Heart left ventricle (tissue), 16 donors: ENCODE results near the gene XIRP2. TPM values are rescaled to one million over a fixed set of nuclear protein-coding genes. Genes with fewer than 3 reads are reported as not detected.
"Not testable (repeated sequence)": the region's sequence is repeated elsewhere in the genome, so short reads cannot be mapped to it uniquely, and the experiment has no call there.

Experiments
- ATAC-seq, 4 donors: fragments of 200-7000 bp; cut with Tn5 transposase; one replicate each; pipeline ENCODE4 v1.9.1; 2020 to 2022; ENCODE audit warnings: moderate library complexity in 4 of 4, mild to moderate bottlenecking in 3 of 4, moderate number of reproducible peaks in 1 of 4
- DNase-seq, 5 donors: peaks; one replicate each; pipeline ENCODE4 v3.0.0-alpha.2; 2020
- H3K27ac ChIP-seq, 12 donors: fragments of 200-600 bp; sonication (generic) in 4 of 12; one replicate each; pipeline versions ENCODE4 v1.5.0 to v1.8.0; 2016 to 2022; ENCODE audit warnings: mild to moderate bottlenecking in 2 of 12
- H3K27me3 ChIP-seq, 9 donors: fragments of 200-600 bp; sonication (generic) in 2 of 9; one replicate each; pipeline versions ENCODE4 v1.5.1 to v1.8.0; 2016 to 2022; ENCODE audit warnings: mild to moderate bottlenecking in 3 of 9
- H3K36me3 ChIP-seq, 9 donors: fragments of 200-600 bp; sonication (generic) in 2 of 9; one replicate each; pipeline versions ENCODE4 v1.5.0 to v1.8.0; 2018 to 2022; ENCODE audit warnings: mild to moderate bottlenecking in 2 of 9
- H3K4me1 ChIP-seq, 12 donors: fragments of 200-600 bp; sonication (generic) in 4 of 12; one replicate each; pipeline versions ENCODE4 v1.5.0 to v1.8.0; 2016 to 2022; ENCODE audit warnings: mild to moderate bottlenecking in 3 of 12
- H3K4me3 ChIP-seq, 12 donors: fragments of 200-600 bp; sonication (generic) in 4 of 12; one replicate each; pipeline versions ENCODE4 v1.5.0 to v1.8.0; 2017 to 2022; ENCODE audit warnings: mild to moderate bottlenecking in 9 of 12, moderate library complexity in 4 of 12
- H3K9me3 ChIP-seq, 12 donors: fragments of 200-600 bp; sonication (generic) in 4 of 12; one replicate each; pipeline versions ENCODE4 v1.5.0 to v1.8.0; 2016 to 2022; ENCODE audit warnings: mild to moderate bottlenecking in 1 of 12
- CTCF ChIP-seq, 12 donors: fragments of 200-600 bp; sonication (generic) in 4 of 12; IDR thresholded peaks; one replicate each; pipeline versions ENCODE4 v1.5.0 to v1.8.0; 2018 to 2022; ENCODE audit warnings: antibody characterized with exemption in 12 of 12, mild to moderate bottlenecking in 5 of 12
- POLR2A ChIP-seq, 2 donors: fragments of 450-650 bp; IDR thresholded peaks; one replicate each; pipeline ENCODE4 v1.6.1; 2017; ENCODE audit warnings: antibody characterized with exemption in 2 of 2, mild to moderate bottlenecking in 2 of 2, moderate library complexity in 2 of 2
- WGBS, 4 donors: extraction: QIAGEN DNeasy Blood & Tissue Kit in 2 of 4; methylation state at CpG; one replicate each; pipeline versions ENCODE4 v1.1.5 to v1.1.7; 2013 to 2018; 5-methylcytosine and 5-hydroxymethylcytosine counted together
- intact Hi-C, 10 donors: fragments of 100-400 bp; cut with DNase I; formaldehyde crosslinking; loops; one replicate each; pipeline versions ENCODE4 v1.11.1 to v1.14.2; 2022
- polyA plus RNA-seq, 2 donors: library from polyadenylated mRNA; stranded (reverse); fragments of 200-250 nt; gene quantifications; one replicate each; pipeline ENCODE4 v1.2.3, GENCODE V29; 2013
- total RNA-seq, 9 donors: library from RNA; depleted of rRNA in 2 of 9; stranded (reverse); fragments of >200 nt in 2 of 9; fragmentation: NEBNext Ultra II Directional in 3 of 9; extraction: Animal tissue kit (Norgen Biotek cat#: 25700) in 3 of 9; gene quantifications; one replicate each; pipeline versions ENCODE4 v1.1.0 to v1.2.4, GENCODE V29; 2016 to 2023
- donor health status: ischemic (EF 13 %, LVEDD 7.1; RV severe dilation, severe dysfunction).
- donor health status: healthy with polysubstance abuse.
- donor health status: DM: no; HTN: yes; CAD: no.
- donor health status: DM: no; HTN: no; CAD: no.
- donor health status: ischemic (EF 25% LVEDD 6.9; RV normal size, moderate dysfunction).
- donor health status: ischemic (EF 25% LVEDD 5.7; RV mildly dilated, moderate dysfunction).
- donor health status: healthy.
- donor health status: DM: yes; HTN: yes; CAD: no.
- donor health status: ischemic (EF 35%, LVEDD 5.7; RV mildly dilated, moderate dysfunction).
- donor health status: nonischemic (EF 11% LVEDD 7.7; RV severe dilation, severe dysfunction).
- donor health status: DM: yes; HTN: yes; CAD: no.
- donor health status: PGD.
- donor health status: ischemic (EF 29% LVEDD 5.4; RV normal size, mild dysfunction).
- donor health status: nonischemic (EF 23%, LVEDD 6.1; RV moderate dilation, normal function).

Gene XIRP2
- total and polyA plus RNA-seq, 11 donors: 227 to 2,395 (median 626) TPM

DNA sequence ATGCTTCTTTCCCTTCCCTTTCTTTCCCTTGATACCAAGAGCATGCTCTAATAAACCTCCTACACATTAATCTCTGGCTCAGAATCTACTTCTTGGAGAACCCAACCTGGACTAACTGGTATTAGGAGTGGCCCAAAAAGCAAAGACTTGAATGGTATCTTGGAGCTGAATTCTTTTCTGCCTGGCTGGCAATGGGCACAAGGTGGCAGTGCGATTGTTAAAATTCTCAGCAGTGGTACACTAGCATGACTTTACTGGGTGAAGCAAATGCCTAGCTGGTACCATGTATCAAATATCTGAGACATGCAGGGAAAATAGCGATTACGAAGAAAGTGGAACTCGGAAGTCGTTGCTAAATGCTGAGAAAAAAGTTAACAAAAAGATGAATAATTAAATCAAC, 376.1 kb downstream of the XIRP2 start:
- no peaks in the 10 kb centered on the region for H3K27me3 ChIP-seq
- no peak overlapping the region for H3K4me3 ChIP-seq
- 78 to 86% (median 79%) methylated on average over 5 of the region's 5 CpGs for WGBS, 4 donors
- H3K9me3 ChIP-seq: peaks cover 0 to 12% (median 0%) of the 10 kb centered on the region in 12 donors
- peaks cover 0 to 5% (median 0%) of the 10 kb centered on the region in 12 donors for H3K4me1 ChIP-seq
- peak in 3 of 4 donors; percentile 56 to 72 (median 58) for ATAC-seq
- peak in 8 of 12 donors; percentile 14 to 40 (median 28) for TF ChIP-seq CTCF (IDR thresholded peaks at IDR 0.05)
- no peak for TF ChIP-seq POLR2A (IDR thresholded peaks at IDR 0.05)
- no peak overlapping the region for H3K27ac ChIP-seq
- peaks cover 0 to 14% (median 0%) of the 10 kb centered on the region in 9 donors for H3K36me3 ChIP-seq
- intact Hi-C loops: loop anchor here in 1 of 10 donors (10.0 kb wide), 1 partner anchor 140 kb away; no protein-coding TSS in a partner anchor
- DNase-seq: no peak

DNA sequence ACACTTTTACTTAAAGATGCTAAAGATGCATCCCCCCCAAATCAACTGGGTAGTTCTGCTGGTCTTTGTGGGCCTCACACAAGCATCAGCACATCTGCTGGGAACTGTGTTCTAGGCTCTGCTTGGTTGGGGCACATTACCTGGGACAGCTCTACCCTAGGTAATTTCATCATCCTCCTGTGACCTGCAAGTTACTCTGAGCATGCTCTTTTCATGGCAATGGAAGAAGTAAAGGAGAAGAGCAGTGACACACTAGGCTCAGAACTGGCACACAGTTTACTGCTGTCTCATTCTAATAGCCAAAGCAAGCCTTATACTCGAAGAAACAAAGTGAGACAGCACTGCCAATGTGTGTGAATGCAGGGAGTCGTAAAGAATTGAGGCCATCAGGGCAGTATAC, 376.7 kb downstream of the XIRP2 start:
- intact Hi-C loops: loop anchor here in 1 of 10 donors (5.0 to 10.0 kb wide), 2 partner anchors 140 to 852 kb away; no protein-coding TSS in a partner anchor
- no peak for DNase-seq
- H3K27me3 ChIP-seq: no peaks in the 10 kb centered on the region
- 68 to 87% (median 82%) methylated on average over 2 of the region's 2 CpGs for WGBS, 4 donors
- H3K4me3 ChIP-seq: no peak overlapping the region
- H3K27ac ChIP-seq: no peak overlapping the region
- no peak for TF ChIP-seq CTCF (IDR thresholded peaks at IDR 0.05)
- no peak for TF ChIP-seq POLR2A (IDR thresholded peaks at IDR 0.05)
- H3K36me3 ChIP-seq: peaks cover 0 to 8% (median 0%) of the 10 kb centered on the region in 9 donors
- H3K4me1 ChIP-seq: peaks cover 0 to 5% (median 0%) of the 10 kb centered on the region in 12 donors
- no peak for ATAC-seq
- peaks cover 0 to 12% (median 0%) of the 10 kb centered on the region in 12 donors for H3K9me3 ChIP-seq

DNA sequence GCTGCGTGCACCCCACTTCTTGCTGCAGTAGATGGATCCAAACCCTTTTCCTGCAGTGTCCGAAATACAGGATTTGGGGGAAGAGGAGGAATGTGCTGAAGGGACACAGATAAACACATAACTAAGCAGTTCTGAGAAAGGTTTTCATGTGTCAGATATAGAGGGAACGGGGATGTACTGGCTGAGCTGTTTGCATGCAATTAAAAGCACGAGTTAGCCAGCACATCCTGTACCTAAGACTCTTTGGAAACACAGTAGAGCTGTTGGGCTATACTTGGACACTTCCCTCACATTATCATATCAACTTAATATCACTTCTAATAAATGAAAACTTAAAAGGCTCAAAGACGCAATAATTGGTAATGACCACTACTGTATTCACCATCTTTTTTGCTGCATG, 377.4 kb downstream of the XIRP2 start:
- H3K27me3 ChIP-seq: no peaks in the 10 kb centered on the region
- no peak overlapping the region for H3K4me3 ChIP-seq
- TF ChIP-seq POLR2A (IDR thresholded peaks at IDR 0.05): no peak
- TF ChIP-seq CTCF (IDR thresholded peaks at IDR 0.05): no peak
- no peak overlapping the region for H3K27ac ChIP-seq
- intact Hi-C loops: loop anchor here in 1 of 10 donors (5.0 to 10.0 kb wide), 2 partner anchors 139 to 852 kb away; no protein-coding TSS in a partner anchor
- peaks cover 0 to 6% (median 0%) of the 10 kb centered on the region in 9 donors for H3K36me3 ChIP-seq
- ATAC-seq (peak in 3 of 4 donors; percentile 30 to 82 (median 49)), DNase-seq (no peak)
- peaks cover 0 to 12% (median 0%) of the 10 kb centered on the region in 12 donors for H3K9me3 ChIP-seq
- H3K4me1 ChIP-seq: peaks cover 0 to 5% (median 0%) of the 10 kb centered on the region in 12 donors
- 69 to 80% (median 75%) methylated on average over 5 of the region's 5 CpGs for WGBS, 4 donors

- not testable (repeated sequence) for H3K36me3 ChIP-seq, H3K4me3 ChIP-seq, H3K4me1 ChIP-seq, H3K27ac ChIP-seq, DNase-seq, ATAC-seq, H3K27me3 ChIP-seq
- peaks cover 0 to 12% (median 0%) of the 10 kb centered on the region in 12 donors for H3K9me3 ChIP-seq
- intact Hi-C loops: loop anchor here in 1 of 10 donors (5.0 to 10.0 kb wide), 2 partner anchors 137 to 849 kb away; no protein-coding TSS in a partner anchor
- WGBS, 4 donors: 48 to 77% (median 64%) methylated on average over 2 of the region's 2 CpGs
Observed at GRCh38 chr2:167268245-167268644, 380.0 kb downstream of the XIRP2 start.
